OCI-LY3 (cell line): ENCODE data around the gene BRD2.

Experiments
- EZH2phosphoT487 ChIP-seq: fragments of 200-600 bp; shearing (Covaris generic); IDR thresholded peaks from 2 replicates; pipeline ENCODE4 v1.6.1; 2018; ENCODE audit warnings: antibody characterized with exemption, mixed run types, low read depth
- TF ChIP-seq, protein P1 (sequence below): fragments of 200-600, 300-600 bp; sonication (generic); IDR thresholded peaks from 2 replicates; pipeline ENCODE4 v1.5.1; 2014; ENCODE audit warnings: antibody characterized with exemption, low read length, low read depth

- TF ChIP-seq, protein P1, sequence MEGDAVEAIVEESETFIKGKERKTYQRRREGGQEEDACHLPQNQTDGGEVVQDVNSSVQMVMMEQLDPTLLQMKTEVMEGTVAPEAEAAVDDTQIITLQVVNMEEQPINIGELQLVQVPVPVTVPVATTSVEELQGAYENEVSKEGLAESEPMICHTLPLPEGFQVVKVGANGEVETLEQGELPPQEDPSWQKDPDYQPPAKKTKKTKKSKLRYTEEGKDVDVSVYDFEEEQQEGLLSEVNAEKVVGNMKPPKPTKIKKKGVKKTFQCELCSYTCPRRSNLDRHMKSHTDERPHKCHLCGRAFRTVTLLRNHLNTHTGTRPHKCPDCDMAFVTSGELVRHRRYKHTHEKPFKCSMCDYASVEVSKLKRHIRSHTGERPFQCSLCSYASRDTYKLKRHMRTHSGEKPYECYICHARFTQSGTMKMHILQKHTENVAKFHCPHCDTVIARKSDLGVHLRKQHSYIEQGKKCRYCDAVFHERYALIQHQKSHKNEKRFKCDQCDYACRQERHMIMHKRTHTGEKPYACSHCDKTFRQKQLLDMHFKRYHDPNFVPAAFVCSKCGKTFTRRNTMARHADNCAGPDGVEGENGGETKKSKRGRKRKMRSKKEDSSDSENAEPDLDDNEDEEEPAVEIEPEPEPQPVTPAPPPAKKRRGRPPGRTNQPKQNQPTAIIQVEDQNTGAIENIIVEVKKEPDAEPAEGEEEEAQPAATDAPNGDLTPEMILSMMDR: no peak
- no peak for TF ChIP-seq EZH2phosphoT487
These were observed 6.1 kb upstream of the BRD2 start for GRCh38 chr6:32962213-32962826.
